Suprapubic skin (tissue), 4 donors: ENCODE data around the gene LAMB4.

ENCODE experiments used
- CTCF ChIP-seq, 2 donors: fragments of 200-600 bp in 1 of 2; fragments of 450-650 bp in 1 of 2; sonication (generic) in 1 of 2; IDR thresholded peaks; one replicate each; pipeline ENCODE4 v1.5.1; 2016 to 2019; ENCODE audit warnings: antibody characterized with exemption in 2 of 2, mild to moderate bottlenecking in 1 of 2, moderate library complexity in 1 of 2
- EP300 ChIP-seq: sonication (generic); formaldehyde crosslinking; IDR thresholded peaks from one replicate; pipeline ENCODE4 v1.6.1; 2017; ENCODE audit warnings: antibody characterized with exemption
- POLR2AphosphoS5 ChIP-seq, 3 donors: sonication (generic); formaldehyde crosslinking; IDR thresholded peaks; one replicate each; pipeline ENCODE4 v1.6.1; 2017; ENCODE audit warnings: antibody characterized with exemption in 3 of 3

- TF ChIP-seq CTCF (IDR thresholded peaks at IDR 0.05): no peak
- TF ChIP-seq POLR2AphosphoS5 (IDR thresholded peaks at IDR 0.05): no peak
- no peak for TF ChIP-seq EP300
These were observed 30.4 kb downstream of the LAMB4 start for GRCh38 chr7:108099713-108100112.
